Limb (tissue), 2 donors: Measurements from ENCODE around the gene PLCD1.
A peak's percentile ranks its signal among the peaks of the same experiment; 100 is the strongest.

Experiments used
- DNase-seq, 2 donors: peaks; one replicate each; pipeline ENCODE4 v3.0.0-alpha.2; 2016; ENCODE audit errors: extremely low spot score in 2 of 2

Gene PLCD1

DNA sequence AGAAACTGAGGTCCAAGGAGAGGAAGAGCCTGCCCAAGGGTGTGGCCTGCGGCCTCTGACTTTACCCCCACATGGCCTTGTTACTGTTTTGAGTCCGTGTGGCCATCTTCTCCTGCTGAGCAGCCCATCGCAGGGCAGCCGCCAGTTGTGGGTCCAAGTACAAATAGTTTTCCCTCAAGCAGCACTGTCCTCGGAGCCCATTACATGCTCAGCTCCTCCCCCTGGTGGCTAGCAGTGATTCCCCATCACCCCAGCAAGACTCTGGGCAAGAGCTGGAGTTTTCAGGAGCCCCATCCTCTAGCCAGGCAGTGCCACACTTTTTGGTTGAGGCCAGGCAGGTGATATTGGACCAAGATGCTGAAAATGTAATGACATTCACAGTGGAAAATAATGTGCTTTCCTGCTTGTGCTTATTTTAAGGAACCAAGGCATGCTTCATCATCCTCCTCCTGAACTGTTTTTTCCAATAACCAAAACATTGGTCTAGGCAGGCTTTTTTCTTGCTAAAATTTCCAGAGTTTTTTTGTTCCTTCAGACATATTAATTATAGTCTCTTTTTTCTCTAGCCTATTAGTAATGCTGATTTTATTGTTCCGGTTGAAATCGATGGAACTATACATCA lies 62.1 kb downstream of the PLCD1 start:
- peak in 1 of 2 donors; percentile 70 for DNase-seq

DNA sequence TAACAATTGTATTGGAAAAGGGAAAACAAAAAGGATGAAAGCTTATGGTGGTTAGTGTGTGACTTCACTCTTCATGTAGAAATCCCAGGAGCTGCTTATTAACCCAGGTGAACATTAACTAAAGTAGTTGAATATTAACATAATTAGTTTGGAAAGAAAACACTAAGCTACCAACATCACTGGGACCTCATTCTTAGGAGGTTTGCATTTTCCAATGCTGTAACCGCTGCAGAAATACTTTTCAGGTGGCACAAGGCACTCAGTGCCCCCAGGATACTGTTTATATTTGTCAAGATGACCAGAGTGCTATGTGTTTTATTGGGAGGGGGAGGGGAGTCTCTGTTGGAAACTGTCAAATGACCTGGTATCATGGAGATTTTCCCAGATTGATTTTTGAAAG lies 64.7 kb downstream of the PLCD1 start:
- no peak for DNase-seq

DNA sequence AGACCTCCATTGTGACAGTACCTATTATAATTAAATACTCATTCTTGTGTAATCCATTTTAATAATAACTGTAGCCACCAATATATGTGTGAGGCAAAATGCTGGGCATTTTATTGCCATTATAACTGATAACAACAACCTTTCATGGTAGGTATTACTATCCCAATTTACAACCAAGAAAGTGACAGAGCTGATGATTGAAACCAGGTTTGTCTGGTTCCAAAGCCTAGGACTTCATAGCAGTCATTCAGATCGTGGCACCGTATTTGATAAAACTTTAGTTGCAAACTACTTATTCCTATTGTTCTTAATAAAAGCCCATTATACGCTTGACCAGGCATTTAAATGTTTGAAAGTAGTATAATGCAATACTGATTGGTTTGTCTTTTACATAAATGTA lies 65.3 kb downstream of the PLCD1 start:
- DNase-seq: no peak

DNA sequence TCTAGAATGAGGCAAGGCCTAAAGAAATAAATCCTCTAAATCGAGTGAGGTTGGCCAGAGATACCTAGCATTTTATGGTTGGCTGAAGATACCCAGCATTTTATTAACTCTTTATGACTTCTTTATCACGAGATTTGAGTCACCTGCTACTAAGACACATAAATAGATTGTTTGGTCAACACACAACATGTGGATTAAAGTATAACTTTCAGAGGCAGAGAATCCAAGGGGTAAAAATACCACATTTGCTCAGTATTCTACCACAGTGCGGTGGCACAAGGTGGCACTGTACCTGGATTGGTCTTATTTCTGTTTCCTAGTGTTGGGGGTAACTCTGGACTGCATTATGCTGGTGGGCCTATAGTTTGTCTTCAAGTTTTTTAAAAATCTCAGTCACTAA lies 65.8 kb downstream of the PLCD1 start:
- no peak for DNase-seq

DNA sequence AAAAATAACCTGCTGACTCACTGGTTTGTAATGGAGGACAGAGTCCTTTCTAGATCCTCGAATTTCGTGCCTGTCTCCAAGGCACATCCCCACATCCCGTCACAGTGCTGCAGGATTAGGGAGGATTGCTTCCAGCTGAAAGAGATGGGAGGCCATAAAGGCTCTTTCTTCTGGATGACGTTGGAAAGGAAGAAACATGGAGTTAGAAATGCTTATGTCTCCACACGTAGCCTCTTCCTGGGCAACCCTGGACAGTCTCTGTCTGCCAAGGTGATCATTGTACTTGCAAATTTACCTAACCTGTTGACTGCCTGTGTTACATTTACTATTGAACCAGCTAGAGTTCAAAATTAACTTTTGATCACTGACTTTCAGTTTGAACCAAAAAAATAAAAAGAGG lies 66.4 kb downstream of the PLCD1 start:
- no peak for DNase-seq

DNA sequence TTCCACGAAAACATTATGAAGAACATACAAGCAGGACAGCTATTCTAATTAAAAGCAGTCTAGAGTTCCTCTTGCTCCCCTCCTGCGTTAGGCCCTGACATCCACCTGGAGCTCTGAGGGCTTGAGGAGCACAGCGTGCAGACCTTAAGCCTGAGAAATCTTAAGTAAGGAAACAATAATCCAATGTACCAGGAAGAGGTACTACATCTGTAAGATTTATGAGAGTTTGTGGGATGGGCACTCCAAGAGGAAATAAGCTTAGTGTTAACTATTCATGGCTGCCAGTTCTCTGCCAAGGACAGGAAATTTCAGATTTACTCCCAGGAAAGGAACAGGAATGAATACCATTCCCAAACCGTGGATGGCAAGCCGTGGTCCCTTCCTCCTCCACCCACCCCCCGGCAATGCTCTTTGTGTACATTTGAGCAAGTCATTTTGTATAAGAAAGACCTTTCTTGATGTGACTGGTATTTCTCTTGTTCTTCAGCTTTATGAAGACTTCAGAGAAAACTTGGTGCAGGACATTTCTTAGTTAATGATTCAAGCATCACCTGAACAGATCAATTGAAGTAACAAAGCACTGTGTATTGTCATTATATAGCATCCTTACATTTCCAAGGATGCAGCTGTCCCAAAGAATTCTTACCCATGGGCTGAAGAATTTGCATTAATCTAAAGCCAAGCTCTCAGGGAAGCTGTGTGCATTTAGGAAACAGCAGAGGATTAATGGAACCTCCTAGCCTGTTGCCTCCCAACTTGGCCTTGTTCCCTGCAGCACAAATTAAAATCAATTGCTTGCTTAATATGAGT lies 67.6 kb downstream of the PLCD1 start:
- no peak for DNase-seq

DNA sequence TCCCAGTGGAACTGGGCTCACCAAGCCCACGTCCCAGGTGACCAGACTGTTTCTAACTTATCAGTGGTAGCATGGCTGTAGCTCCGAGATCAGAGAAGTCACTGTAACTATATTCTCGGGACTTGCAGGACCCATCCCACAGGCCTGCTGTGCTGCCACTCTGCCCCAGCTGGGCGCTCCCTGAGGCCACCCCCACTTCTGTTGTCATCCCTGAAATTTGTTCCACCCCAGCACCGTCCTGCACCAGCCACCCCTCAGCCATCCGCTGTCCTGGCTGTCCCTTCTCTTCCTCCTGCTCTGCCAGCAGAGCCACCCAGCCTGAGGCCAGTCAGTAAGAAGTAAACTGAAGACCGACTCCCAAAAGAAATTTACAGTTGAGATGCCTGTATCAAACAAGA lies 71.9 kb downstream of the PLCD1 start:
- DNase-seq: no peak
